ENCODE results near the gene NEK8.

The NEK8 gene

GRCh38 chr17:28745786-28746411, 17.3 kb downstream of the NEK8 start:
- no peak for DNase-seq

- no peak for DNase-seq
Measured at GRCh38 chr17:28746611-28747050, 18.0 kb downstream of the NEK8 start.

DNA sequence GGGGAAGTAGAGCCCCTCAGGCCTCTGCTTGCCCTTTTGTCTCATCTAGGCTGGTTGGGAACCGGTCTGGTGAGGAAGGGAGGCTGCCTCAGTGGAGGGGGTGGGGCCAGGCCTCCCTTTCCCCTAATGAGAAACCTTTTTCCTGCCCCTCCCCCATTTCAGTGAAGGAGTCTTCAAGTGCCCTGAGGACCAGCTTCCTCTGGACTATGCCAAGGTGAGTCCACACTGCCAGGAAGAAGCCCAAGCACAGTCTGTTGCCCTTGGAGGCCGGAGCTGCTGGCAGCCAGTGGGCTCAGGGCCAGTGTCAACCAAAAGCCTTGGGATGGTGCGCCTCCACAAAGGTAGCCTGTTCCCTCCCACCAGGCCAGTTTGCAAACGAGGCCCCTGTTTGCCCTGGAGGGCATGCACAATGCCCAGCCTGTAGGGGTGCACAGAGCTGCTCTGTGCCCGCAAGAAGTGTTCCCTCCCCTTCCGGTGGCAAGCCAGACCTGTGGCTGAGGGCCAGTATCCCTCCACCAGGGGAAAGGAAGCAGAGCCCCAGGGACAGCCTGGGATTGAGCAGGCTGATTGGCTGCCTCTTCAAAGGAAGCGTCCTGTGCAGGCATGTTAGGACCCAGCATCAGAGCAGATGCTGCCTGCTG, 18.6 kb downstream of the NEK8 start:
- DNase-seq = no peak

GRCh38 chr17:28747801-28748750, 19.5 kb downstream of the NEK8 start:
- no peak for DNase-seq

GRCh38 chr17:28748852-28749515, 20.4 kb downstream of the NEK8 start:
- no peak for DNase-seq

GRCh38 chr17:28749516-28750177, 21.1 kb downstream of the NEK8 start:
- DNase-seq = no peak

GRCh38 chr17:28750178-28751047, 21.8 kb downstream of the NEK8 start:
- DNase-seq = no peak

- DNase-seq = no peak
Measured at GRCh38 chr17:28751600-28752366, 23.2 kb downstream of the NEK8 start.

DNA sequence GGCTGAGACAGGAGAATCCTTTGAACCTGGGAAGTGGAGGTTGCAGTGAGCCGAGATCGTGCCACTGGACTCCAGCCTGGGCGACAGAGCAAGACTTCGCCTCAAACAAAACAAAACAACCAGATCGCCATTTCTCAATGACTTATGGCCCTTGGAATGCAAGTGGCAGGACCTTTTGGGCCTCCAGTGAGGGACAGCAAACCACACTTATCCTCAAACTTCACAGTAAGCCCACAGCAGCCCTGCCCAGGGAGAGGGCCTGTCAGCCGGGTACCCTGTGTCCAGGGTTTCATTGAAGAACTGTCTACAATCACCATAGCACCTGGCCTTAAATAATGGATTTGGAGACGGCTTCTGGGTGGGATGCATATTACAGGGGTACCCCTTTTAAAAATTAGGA, 26.9 kb downstream of the NEK8 start:
- no peak for DNase-seq

GRCh38 chr17:28756049-28756804, 27.6 kb downstream of the NEK8 start:
- no peak for DNase-seq

- DNase-seq = no peak
Measured at GRCh38 chr17:28758411-28759121, 30.0 kb downstream of the NEK8 start.

DNA sequence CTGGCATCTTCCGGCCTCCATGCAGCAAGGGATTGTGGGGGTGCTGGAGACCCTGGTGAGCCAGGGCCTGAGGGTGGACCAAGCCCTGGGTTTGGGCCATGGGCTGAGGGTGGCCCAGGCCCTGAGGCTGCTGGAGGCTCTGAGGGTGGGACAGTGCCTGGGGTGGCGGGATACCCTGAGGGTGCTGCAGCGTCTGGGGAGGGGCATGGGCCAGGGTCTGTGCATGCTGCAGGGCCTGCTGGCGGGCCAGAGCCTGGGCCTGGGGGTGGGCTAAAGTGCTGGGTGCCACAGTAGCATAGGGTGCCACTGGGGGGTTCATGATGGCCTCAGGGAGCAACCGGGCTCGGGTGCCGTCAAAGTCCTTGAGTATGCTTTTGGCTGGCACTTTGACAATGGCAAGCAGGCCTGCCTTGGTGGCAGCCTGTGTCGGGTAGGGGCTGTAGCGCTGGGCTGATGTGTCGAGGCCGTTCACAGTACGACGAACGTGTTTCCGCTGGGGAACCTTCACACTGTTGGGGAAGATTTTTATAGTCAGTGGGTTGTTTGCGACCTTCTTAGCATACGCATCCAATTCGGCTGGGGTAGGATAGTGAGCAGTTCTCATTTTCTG, 30.8 kb downstream of the NEK8 start:
- DNase-seq = no peak

DNA sequence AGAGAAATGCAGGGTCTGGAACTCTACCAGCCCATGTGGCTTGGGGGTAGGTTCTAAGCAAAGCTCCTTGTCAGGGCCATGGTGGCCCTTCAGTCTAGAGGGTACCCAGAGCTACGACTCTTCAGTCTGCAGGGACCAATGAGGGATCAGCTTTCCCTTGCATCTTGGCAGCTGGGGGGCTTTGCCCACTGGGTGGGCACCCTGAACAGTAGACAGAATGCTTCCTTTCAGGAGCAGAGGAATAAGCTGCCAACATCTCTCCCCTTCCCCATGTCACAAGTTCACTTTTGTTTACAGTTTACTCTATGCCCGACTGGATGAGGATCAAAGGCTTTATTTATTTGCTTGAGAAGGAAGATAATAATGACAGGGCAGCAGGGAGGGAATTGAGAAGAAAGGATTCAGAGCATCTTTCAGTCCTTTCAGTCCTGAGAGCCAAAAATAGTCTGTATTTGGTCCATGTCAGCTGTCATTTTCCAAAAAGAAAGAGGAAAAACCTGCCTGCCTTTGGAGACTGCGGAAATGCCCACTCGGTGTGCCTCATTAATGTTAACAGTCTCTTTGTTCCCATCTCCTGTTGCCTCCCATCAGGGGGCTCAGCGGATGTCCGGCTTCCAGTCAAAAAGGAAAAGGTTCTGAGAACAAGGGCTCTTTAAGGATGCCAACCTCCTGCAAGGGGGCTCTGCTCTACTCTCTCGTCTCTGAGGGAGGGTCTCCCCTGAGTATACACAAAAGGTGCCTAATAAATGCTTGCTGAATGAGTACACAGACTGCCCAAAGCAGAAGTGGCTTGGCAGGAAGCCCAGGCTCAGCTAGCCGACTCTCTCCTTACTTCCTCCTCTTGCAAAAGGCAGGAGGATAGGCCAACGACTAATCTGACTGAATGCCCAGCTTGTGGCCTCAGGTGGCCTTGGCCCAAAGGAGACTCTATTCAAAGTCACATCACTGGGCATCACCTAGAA, 32.3 kb downstream of the NEK8 start:
- no peak for DNase-seq

DNA sequence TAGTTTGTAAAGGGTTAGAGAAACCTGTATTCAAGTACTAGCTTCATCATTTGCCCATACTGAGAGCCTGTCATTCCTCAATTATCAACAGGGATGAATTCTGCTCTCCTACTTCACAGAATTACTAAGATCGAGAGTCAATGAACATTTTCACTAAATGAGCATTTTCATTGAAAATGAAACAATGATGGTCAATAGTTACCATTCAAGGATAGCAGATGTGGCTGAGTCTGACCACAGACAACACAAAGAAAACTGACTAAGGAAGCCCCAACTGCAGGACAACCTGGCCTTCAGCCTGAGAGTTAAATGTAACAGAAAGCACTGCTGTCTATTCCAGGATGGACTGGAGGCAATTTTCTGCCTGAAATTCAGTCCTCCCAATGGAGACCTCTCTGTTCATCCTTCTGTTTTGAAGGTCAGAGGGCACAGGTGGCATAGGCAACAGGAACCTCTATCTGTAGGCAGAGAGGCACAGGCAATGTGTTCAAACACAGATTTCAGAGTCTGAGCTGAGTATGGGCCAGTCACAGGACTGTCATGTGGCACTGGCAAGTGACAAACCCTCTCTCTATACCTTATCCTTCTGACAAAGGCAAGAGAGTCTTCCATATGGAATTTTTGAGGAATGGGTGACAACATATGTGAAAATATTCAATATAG, 34.7 kb downstream of the NEK8 start:
- DNase-seq = no peak

DNA sequence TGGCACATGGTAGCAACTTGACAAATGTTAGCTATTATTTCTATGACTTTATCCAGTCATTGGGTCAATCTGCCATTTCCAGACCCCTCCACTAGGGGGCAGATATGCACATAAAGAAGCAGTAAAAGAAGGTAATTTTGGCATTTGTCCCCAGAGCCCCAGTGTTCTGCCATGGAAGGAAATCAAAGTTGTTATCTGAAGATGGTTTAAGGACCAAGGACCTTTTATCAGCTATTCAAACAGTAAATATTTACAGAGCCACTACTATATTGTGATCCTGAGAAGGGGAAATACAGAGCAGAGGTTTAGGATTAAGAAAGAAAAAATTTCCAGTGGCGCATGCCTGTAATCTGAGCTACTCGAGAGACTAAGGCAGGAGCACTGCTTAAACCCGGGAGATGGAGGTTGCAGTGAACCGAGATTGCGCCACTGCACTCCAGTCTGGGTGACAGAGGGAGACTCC, 35.2 kb downstream of the NEK8 start:
- no peak for DNase-seq

DNA sequence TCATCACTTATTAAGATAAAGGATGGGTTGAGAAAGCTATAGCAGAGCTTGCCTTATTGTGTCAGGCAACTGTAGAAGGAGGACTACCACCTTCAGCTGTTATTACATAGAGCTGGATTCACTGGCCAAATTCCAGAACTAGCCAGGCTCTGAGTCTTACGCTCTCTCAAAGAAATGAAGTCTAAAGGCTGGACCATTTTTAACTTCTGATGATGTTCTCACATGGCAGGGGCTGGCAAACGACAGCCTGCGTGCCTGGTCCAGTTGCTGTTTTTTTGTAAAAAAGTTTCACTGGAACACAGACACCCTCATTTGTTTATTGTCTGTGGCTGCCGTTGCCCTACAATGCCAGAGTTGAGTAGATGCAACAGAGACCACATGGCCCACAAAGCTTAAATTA, 36.5 kb downstream of the NEK8 start:
- no peak for DNase-seq

GRCh38 chr17:28773736-28774135, 45.1 kb downstream of the NEK8 start:
- DNase-seq = no peak
